Testis (tissue), 5 donors: ENCODE results near the gene PHF3. TPM values are rescaled to one million over a fixed set of nuclear protein-coding genes. Genes with fewer than 3 reads are reported as not detected.
A peak's percentile ranks its signal among the peaks of the same experiment; 100 is the strongest.

ENCODE experiments used
- DNase-seq: peaks from one replicate; pipeline ENCODE4 v3.0.0-alpha.2; 2019
- H3K27ac ChIP-seq, 2 donors: fragments of 200-600 bp; sonication (generic); one replicate each; pipeline ENCODE4 v1.5.1; 2019
- H3K27me3 ChIP-seq: fragments of 200-600 bp; sonication (generic); one replicate; pipeline ENCODE4 v1.5.1; 2019
- H3K36me3 ChIP-seq: fragments of 200-600 bp; sonication (generic); one replicate; pipeline ENCODE4 v1.5.1; 2017; ENCODE audit warnings: low read depth; ENCODE audit errors: missing control alignments
- H3K4me1 ChIP-seq: fragments of 200-600 bp; sonication (generic); one replicate; pipeline ENCODE4 v1.5.1; 2019
- H3K4me3 ChIP-seq, 2 donors: fragments of 200-600 bp; sonication (generic); one replicate each; pipeline ENCODE4 v1.5.1; 2017 to 2019
- H3K9me3 ChIP-seq: fragments of 200-600 bp; sonication (generic); one replicate; pipeline ENCODE4 v1.5.1; 2017
- POLR2A ChIP-seq: fragments of 450-650 bp; IDR thresholded peaks from one replicate; pipeline ENCODE4 v1.6.1; 2017; ENCODE audit warnings: antibody characterized with exemption, mild to moderate bottlenecking, moderate library complexity
- WGBS, 2 donors: methylation state at CpG; one replicate each; pipeline ENCODE4 v1.1.5; 2018; 5-methylcytosine and 5-hydroxymethylcytosine counted together
- intact Hi-C: fragments of 100-400 bp; cut with DNase I; formaldehyde crosslinking; loops from one replicate; pipeline ENCODE4 v1.15.1; 2023; ENCODE audit warnings: low total_unique reads
- long read RNA-seq, 2 donors: transcript quantifications; one replicate each; lab custom pipeline, GENCODE V29; 2026
- polyA plus RNA-seq: library from polyadenylated mRNA; stranded (reverse); fragments of 350-450 nt; fragmentation: Illumina TruSeq; extraction: RNeasy Lipid Tissue Mini Kit (QIAGEN cat#74804); gene quantifications from one replicate; pipeline ENCODE4 v1.2.3, GENCODE V29; 2014; ENCODE audit warnings: low read depth, low replicate concordance; ENCODE audit not compliant: insufficient read depth
- total RNA-seq, 2 donors: library from RNA; depleted of rRNA; stranded (reverse); fragments of >200 nt; gene quantifications; one replicate each; pipeline ENCODE4 v1.2.3, GENCODE V29; 2016
- TF ChIP-seq, protein P1 (sequence below), 3 experiments: fragments of 450-650 bp in 2 of 3; fragments of 200-600 bp in 1 of 3; sonication (generic) in 1 of 3; IDR thresholded peaks; one replicate each; pipeline ENCODE4 v1.5.1; 2016 to 2019; ENCODE audit warnings: antibody characterized with exemption in 3 of 3, mild to moderate bottlenecking in 2 of 3, moderate library complexity in 1 of 3

PHF3 gene, protein sequence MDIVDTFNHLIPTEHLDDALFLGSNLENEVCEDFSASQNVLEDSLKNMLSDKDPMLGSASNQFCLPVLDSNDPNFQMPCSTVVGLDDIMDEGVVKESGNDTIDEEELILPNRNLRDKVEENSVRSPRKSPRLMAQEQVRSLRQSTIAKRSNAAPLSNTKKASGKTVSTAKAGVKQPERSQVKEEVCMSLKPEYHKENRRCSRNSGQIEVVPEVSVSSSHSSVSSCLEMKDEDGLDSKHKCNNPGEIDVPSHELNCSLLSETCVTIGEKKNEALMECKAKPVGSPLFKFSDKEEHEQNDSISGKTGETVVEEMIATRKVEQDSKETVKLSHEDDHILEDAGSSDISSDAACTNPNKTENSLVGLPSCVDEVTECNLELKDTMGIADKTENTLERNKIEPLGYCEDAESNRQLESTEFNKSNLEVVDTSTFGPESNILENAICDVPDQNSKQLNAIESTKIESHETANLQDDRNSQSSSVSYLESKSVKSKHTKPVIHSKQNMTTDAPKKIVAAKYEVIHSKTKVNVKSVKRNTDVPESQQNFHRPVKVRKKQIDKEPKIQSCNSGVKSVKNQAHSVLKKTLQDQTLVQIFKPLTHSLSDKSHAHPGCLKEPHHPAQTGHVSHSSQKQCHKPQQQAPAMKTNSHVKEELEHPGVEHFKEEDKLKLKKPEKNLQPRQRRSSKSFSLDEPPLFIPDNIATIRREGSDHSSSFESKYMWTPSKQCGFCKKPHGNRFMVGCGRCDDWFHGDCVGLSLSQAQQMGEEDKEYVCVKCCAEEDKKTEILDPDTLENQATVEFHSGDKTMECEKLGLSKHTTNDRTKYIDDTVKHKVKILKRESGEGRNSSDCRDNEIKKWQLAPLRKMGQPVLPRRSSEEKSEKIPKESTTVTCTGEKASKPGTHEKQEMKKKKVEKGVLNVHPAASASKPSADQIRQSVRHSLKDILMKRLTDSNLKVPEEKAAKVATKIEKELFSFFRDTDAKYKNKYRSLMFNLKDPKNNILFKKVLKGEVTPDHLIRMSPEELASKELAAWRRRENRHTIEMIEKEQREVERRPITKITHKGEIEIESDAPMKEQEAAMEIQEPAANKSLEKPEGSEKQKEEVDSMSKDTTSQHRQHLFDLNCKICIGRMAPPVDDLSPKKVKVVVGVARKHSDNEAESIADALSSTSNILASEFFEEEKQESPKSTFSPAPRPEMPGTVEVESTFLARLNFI (N-terminal part only)
- total RNA-seq (10 to 100 TPM; 76.1 to 82.4 TPM), polyA plus RNA-seq (18.7 TPM)
- long read RNA-seq, donor 1, partial matches to known transcripts, result 22 of 22 reads
- long read RNA-seq, donor 1, other reads (novel, unspliced or antisense), result 0 of 22 reads
- long read RNA-seq, donor 2, result 0 reads

GRCh38 chr6:63635588-63636517 is at the start of gene PHF3:
TSS of gene PHF3 (plus strand) at chr6:63635802. CDS start at chr6:63646552, 10,750 bp downstream.
- DNase-seq, result peak; percentile 93
- TF ChIP-seq, protein P1, sequence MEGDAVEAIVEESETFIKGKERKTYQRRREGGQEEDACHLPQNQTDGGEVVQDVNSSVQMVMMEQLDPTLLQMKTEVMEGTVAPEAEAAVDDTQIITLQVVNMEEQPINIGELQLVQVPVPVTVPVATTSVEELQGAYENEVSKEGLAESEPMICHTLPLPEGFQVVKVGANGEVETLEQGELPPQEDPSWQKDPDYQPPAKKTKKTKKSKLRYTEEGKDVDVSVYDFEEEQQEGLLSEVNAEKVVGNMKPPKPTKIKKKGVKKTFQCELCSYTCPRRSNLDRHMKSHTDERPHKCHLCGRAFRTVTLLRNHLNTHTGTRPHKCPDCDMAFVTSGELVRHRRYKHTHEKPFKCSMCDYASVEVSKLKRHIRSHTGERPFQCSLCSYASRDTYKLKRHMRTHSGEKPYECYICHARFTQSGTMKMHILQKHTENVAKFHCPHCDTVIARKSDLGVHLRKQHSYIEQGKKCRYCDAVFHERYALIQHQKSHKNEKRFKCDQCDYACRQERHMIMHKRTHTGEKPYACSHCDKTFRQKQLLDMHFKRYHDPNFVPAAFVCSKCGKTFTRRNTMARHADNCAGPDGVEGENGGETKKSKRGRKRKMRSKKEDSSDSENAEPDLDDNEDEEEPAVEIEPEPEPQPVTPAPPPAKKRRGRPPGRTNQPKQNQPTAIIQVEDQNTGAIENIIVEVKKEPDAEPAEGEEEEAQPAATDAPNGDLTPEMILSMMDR (IDR thresholded peaks at IDR 0.05), result peak in 1 of 3 experiments; percentile 8
- TF ChIP-seq POLR2A, result no peak
- intact Hi-C loops, result no loop called here
- Histone ChIP-seq H3K4me1 (peaks cover 17% of the 10 kb centered on the region), H3K36me3 (no peaks in the 10 kb centered on the region), H3K9me3 (no peaks in the 10 kb centered on the region), H3K27ac (peak within 1 kb of the TSS; percentile 94 to 99), H3K27me3 (no peaks in the 10 kb centered on the region), H3K4me3 (peak within 1 kb of the TSS; percentile 83 to 95)
- WGBS, 2 donors, result 1% methylated on average over 22 to 74 of the region's 126 CpGs

- intact Hi-C loops, result no loop called here
- Histone ChIP-seq H3K9me3 (no peaks in the 10 kb centered on the region), H3K4me3 (no peak overlapping the region), H3K27ac (no peak overlapping the region), H3K36me3 (no peaks in the 10 kb centered on the region), H3K4me1 (no peaks in the 10 kb centered on the region), H3K27me3 (no peaks in the 10 kb centered on the region)
- TF ChIP-seq, protein P1 (IDR thresholded peaks at IDR 0.05), result no peak
- no peak for TF ChIP-seq POLR2A
- WGBS, 2 donors, result 57 to 67% methylated on average over 2 of the region's 2 CpGs
- DNase-seq, result no peak
These were observed 45.6 kb upstream of the PHF3 start for GRCh38 chr6:63589952-63590411.

DNA sequence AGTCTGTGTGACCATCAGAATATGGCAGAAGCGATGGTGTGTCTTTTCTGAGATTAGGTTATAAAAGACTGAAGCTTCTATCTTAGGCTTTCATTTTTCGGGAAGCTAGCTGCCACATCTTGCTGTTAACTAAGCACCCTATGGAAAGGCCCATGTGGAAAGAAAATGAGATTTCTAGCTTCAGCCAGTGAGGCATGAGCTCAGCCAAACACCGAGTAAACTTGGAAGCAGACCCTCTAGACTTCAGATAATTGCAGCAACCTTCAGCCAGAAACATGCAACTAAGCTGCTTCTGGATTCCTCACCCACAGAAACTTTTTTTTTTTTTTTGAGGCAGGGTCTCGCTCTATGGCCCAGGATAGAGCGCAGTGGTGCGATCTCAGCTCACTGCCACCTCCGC is 42.7 kb upstream of the PHF3 start:
- H3K9me3 ChIP-seq, result no peaks in the 10 kb centered on the region
- H3K27ac ChIP-seq, result no peak overlapping the region
- no peak overlapping the region for H3K4me3 ChIP-seq
- H3K36me3 ChIP-seq, result no peaks in the 10 kb centered on the region
- H3K4me1 ChIP-seq, result no peaks in the 10 kb centered on the region
- no peaks in the 10 kb centered on the region for H3K27me3 ChIP-seq
- WGBS, 2 donors, result 90 to 92% methylated on average over 7 of the region's 7 CpGs
- intact Hi-C loops, result no loop called here
- no peak for TF ChIP-seq POLR2A
- TF ChIP-seq, protein P1 (IDR thresholded peaks at IDR 0.05), result no peak
- no peak for DNase-seq
